Fibroblast of lung (primary cell): ENCODE data around the gene FARP1. TPM values are rescaled to one million over a fixed set of nuclear protein-coding genes. Genes with fewer than 3 reads are reported as not detected.

Experiments used
- DNase-seq, 2 donors: peaks; one replicate each; pipeline versions ENCODE4 v3.0.0 to v3.0.0-alpha.2; 2010; ENCODE audit warnings: low read depth in 2 of 2
- H2AFZ ChIP-seq: 2 replicates; pipeline ENCODE4 v1.5.1; 2012; ENCODE audit warnings: low read length, control low read depth, inconsistent platforms
- H3K27ac ChIP-seq: 2 replicates; pipeline ENCODE4 v1.5.1; 2011; ENCODE audit warnings: low read length, control low read depth; ENCODE audit not compliant: insufficient read depth
- H3K27me3 ChIP-seq: 2 replicates; pipeline ENCODE4 v1.5.1; 2011; ENCODE audit warnings: mild to moderate bottlenecking, low read length; ENCODE audit not compliant: control insufficient read depth, insufficient read depth
- H3K36me3 ChIP-seq: 2 replicates; pipeline ENCODE4 v1.5.1; 2011; ENCODE audit warnings: low read length; ENCODE audit not compliant: control insufficient read depth, insufficient read depth
- H3K4me1 ChIP-seq: 2 replicates; pipeline ENCODE4 v1.5.1; 2011; ENCODE audit warnings: low read length; ENCODE audit not compliant: control insufficient read depth, insufficient read depth; ENCODE audit errors: extremely low read depth
- H3K4me2 ChIP-seq: 2 replicates; pipeline ENCODE4 v1.5.1; 2011; ENCODE audit warnings: low read length, control low read depth; ENCODE audit not compliant: insufficient read depth; ENCODE audit errors: extremely low read depth
- H3K4me3 ChIP-seq, 4 experiments: fragments of 200-600 bp in 1 of 4; sonication (generic) in 1 of 4; replicated peaks in 1 of 4; 2 replicates each; pipeline ENCODE4 v1.5.1; 2011 to 2016; ENCODE audit warnings: low read length in 4 of 4, low read depth in 3 of 4, mild to moderate bottlenecking in 3 of 4, control low read depth in 2 of 4, inconsistent platforms in 1 of 4, mixed read lengths in 1 of 4; ENCODE audit not compliant: insufficient read depth in 1 of 4; ENCODE audit errors: control extremely low read depth in 1 of 4
- H3K79me2 ChIP-seq: 2 replicates; pipeline ENCODE4 v1.5.1; 2012; ENCODE audit warnings: mild to moderate bottlenecking, low read length, inconsistent platforms; ENCODE audit not compliant: control insufficient read depth, insufficient read depth
- H3K9ac ChIP-seq: 2 replicates; pipeline ENCODE4 v1.5.1; 2011; ENCODE audit warnings: mild to moderate bottlenecking, low read length, control low read depth; ENCODE audit not compliant: insufficient read depth
- H3K9me3 ChIP-seq: 2 replicates; pipeline ENCODE4 v1.5.1; 2012; ENCODE audit warnings: low read depth, low read length; ENCODE audit not compliant: control insufficient read depth, insufficient read depth
- H4K20me1 ChIP-seq: 2 replicates; pipeline ENCODE4 v1.5.1; 2011; ENCODE audit warnings: low read length; ENCODE audit not compliant: control insufficient read depth, insufficient read depth; ENCODE audit errors: extremely low read depth
- EZH2 ChIP-seq: IDR thresholded peaks from 2 replicates; pipeline ENCODE4 v1.5.1; 2012; ENCODE audit warnings: low read length, control low read depth, mild to moderate bottlenecking; ENCODE audit errors: missing control alignments
- polyA plus RNA-seq, 2 donors: library from polyadenylated mRNA; depleted of rRNA in 1 of 2; stranded (reverse) in 1 of 2; unstranded in 1 of 2; fragments of >200 nt; gene quantifications; 2 replicates each; pipeline ENCODE4 v1.2.1, GENCODE V29; 2011 to 2012; ENCODE audit warnings: missing spikeins in 1 of 2
- total RNA-seq: library from RNA; depleted of rRNA; stranded (reverse); fragments of >200 nt; gene quantifications from 2 replicates; pipeline ENCODE4 v1.2.1, GENCODE V29; 2014
- TF ChIP-seq, protein P1 (sequence below), 2 donors: IDR thresholded peaks in 1 of 2; conservative IDR thresholded peaks in 1 of 2; 1 replicate in 1 of 2; 2 replicates in 1 of 2; pipeline ENCODE4 v1.5.1; 2011 to 2012; ENCODE audit warnings: low read length in 2 of 2, control low read depth in 1 of 2, inconsistent platforms in 1 of 2, low read depth in 1 of 2, mild to moderate bottlenecking in 1 of 2

The FARP1 gene
- total and polyA plus RNA-seq, 2 donors (not counting 1 experiment from before 2014, with no cell fraction given): 50.9 to 199 TPM

GRCh38 chr13:98312606-98313005 is 169.7 kb downstream of the FARP1 start:
- Histone ChIP-seq H3K9ac (no peak overlapping the region), H3K9me3 (no peaks in the 10 kb centered on the region), H3K4me2 (no peak overlapping the region), H4K20me1 (no peaks in the 10 kb centered on the region), H3K27me3 (no peaks in the 10 kb centered on the region), H2AFZ (no peak overlapping the region), H3K4me3 (no peak overlapping the region), H3K27ac (no peak overlapping the region), H3K36me3 (no peaks in the 10 kb centered on the region), H3K4me1 (peaks cover 12% of the 10 kb centered on the region), H3K79me2 (peaks cover 7% of the 10 kb centered on the region)
- no peak for DNase-seq
- no peak for TF ChIP-seq EZH2
- TF ChIP-seq, protein P1, sequence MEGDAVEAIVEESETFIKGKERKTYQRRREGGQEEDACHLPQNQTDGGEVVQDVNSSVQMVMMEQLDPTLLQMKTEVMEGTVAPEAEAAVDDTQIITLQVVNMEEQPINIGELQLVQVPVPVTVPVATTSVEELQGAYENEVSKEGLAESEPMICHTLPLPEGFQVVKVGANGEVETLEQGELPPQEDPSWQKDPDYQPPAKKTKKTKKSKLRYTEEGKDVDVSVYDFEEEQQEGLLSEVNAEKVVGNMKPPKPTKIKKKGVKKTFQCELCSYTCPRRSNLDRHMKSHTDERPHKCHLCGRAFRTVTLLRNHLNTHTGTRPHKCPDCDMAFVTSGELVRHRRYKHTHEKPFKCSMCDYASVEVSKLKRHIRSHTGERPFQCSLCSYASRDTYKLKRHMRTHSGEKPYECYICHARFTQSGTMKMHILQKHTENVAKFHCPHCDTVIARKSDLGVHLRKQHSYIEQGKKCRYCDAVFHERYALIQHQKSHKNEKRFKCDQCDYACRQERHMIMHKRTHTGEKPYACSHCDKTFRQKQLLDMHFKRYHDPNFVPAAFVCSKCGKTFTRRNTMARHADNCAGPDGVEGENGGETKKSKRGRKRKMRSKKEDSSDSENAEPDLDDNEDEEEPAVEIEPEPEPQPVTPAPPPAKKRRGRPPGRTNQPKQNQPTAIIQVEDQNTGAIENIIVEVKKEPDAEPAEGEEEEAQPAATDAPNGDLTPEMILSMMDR (conservative IDR thresholded peaks at IDR 0.05 in 1 of 2, IDR thresholded peaks at IDR 0.05 in 1 of 2; ENCODE audit: low read depth in 1 of 2, low read length in 2 of 2): no peak

GRCh38 chr13:98313023-98313921 is 170.4 kb downstream of the FARP1 start:
- Histone ChIP-seq H3K27ac (no peak overlapping the region), H3K4me3 (no peak overlapping the region), H3K4me1 (peaks cover 8% of the 10 kb centered on the region)

GRCh38 chr13:98313922-98314292 is 171.0 kb downstream of the FARP1 start:
- Histone ChIP-seq H3K27me3 (no peaks in the 10 kb centered on the region), H3K9ac (no peak overlapping the region), H2AFZ (no peak overlapping the region), H3K4me2 (no peak overlapping the region), H3K36me3 (no peaks in the 10 kb centered on the region), H3K4me3 (no peak overlapping the region), H3K4me1 (peaks cover 6% of the 10 kb centered on the region), H3K27ac (no peak overlapping the region), H3K9me3 (no peaks in the 10 kb centered on the region), H4K20me1 (no peaks in the 10 kb centered on the region), H3K79me2 (peaks cover 2% of the 10 kb centered on the region)
- no peak for TF ChIP-seq EZH2
- TF ChIP-seq, protein P1 (conservative IDR thresholded peaks at IDR 0.05 in 1 of 2, IDR thresholded peaks at IDR 0.05 in 1 of 2; ENCODE audit: low read depth in 1 of 2, low read length in 2 of 2): no peak
- no peak for DNase-seq

More at GRCh38 chr13:98313023-98313921, 170.4 kb downstream of the FARP1 start:
- Histone ChIP-seq H3K79me2 (peaks cover 3% of the 10 kb centered on the region), H3K36me3 (no peaks in the 10 kb centered on the region), H3K4me2 (no peak overlapping the region), H3K27me3 (no peaks in the 10 kb centered on the region), H3K9me3 (no peaks in the 10 kb centered on the region), H2AFZ (no peak overlapping the region), H3K9ac (no peak overlapping the region), H4K20me1 (no peaks in the 10 kb centered on the region)
- DNase-seq: no peak
- TF ChIP-seq EZH2: no peak
- TF ChIP-seq, protein P1 (conservative IDR thresholded peaks at IDR 0.05 in 1 of 2, IDR thresholded peaks at IDR 0.05 in 1 of 2; ENCODE audit: low read depth in 1 of 2, low read length in 2 of 2): no peak
